ENCODE data around the gene AMOTL1.

- no peak for TF ChIP-seq CTCF (IDR thresholded peaks at IDR 0.05; ENCODE audit: low read depth, low read length, poor library complexity, severe bottlenecking)
- TF ChIP-seq EZH2phosphoT487 (IDR thresholded peaks at IDR 0.05; ENCODE audit: borderline replicate concordance, low read length): no peak
Measured at GRCh38 chr11:94873916-94874540, 105.9 kb downstream of the AMOTL1 start.

Data from DOHH2 (cell line).